Kidney (tissue), 14 donors: ENCODE results near the gene MAGEB16. TPM values are rescaled to one million over a fixed set of nuclear protein-coding genes. Genes with fewer than 3 reads are reported as not detected.

Source experiments
- DNase-seq, 5 donors: peaks; one replicate each; pipeline ENCODE4 v3.0.0-alpha.2; 2013 to 2020
- FAIRE-seq: peaks from 2 replicates; lab custom pipeline; 2012; peaks lifted over from hg19 to GRCh38; lab: Jason Lieb, UNC
- H3K27ac ChIP-seq, 2 donors: one replicate each; pipeline ENCODE4 v1.7.0; 2013; ENCODE audit warnings: low read depth in 2 of 2, low read length in 2 of 2, inconsistent platforms in 1 of 2
- H3K27me3 ChIP-seq: one replicate; pipeline ENCODE4 v1.7.1; 2013; ENCODE audit warnings: low read length, inconsistent platforms; ENCODE audit not compliant: control insufficient read depth, insufficient read depth
- H3K36me3 ChIP-seq, 3 donors: one replicate each; pipeline versions ENCODE4 v1.7.0 to v1.7.1; 2013; ENCODE audit warnings: low read length in 3 of 3, control low read depth in 1 of 3, inconsistent platforms in 1 of 3; ENCODE audit not compliant: insufficient read depth in 3 of 3, control insufficient read depth in 2 of 3
- H3K4me1 ChIP-seq, 3 donors: one replicate each; pipeline versions ENCODE4 v1.7.0 to v1.7.1; 2013; ENCODE audit warnings: low read length in 3 of 3, inconsistent platforms in 1 of 3, low read depth in 1 of 3; ENCODE audit not compliant: control insufficient read depth in 2 of 3, insufficient read depth in 2 of 3
- H3K4me3 ChIP-seq, 3 donors: one replicate each; pipeline versions ENCODE4 v1.7.0 to v1.8.1; 2013; ENCODE audit warnings: low read length in 3 of 3, control low read depth in 1 of 3, inconsistent platforms in 1 of 3
- H3K9ac ChIP-seq, 3 donors: one replicate each; pipeline versions ENCODE4 v1.7.0 to v1.7.1; 2013; ENCODE audit warnings: low read length in 3 of 3, control low read depth in 1 of 3, inconsistent platforms in 1 of 3
- H3K9me3 ChIP-seq, 3 donors: one replicate each; pipeline versions ENCODE4 v1.7.0 to v1.7.1; 2013; ENCODE audit warnings: low read length in 3 of 3, control low read depth in 1 of 3, inconsistent platforms in 1 of 3; ENCODE audit not compliant: control insufficient read depth in 2 of 3, insufficient read depth in 1 of 3
- CTCF ChIP-seq: IDR thresholded peaks from 3 replicates; pipeline ENCODE4 v1.5.1; 2012; ENCODE audit warnings: mild to moderate bottlenecking, moderate library complexity, borderline replicate concordance; ENCODE audit not compliant: insufficient read depth; ENCODE audit errors: extremely low read depth
- intact Hi-C: fragments of 100-400 bp; cut with DNase I; formaldehyde crosslinking; loops from one replicate; pipeline ENCODE4 v1.11.1; 2022
- polyA plus RNA-seq: library from polyadenylated mRNA; stranded (reverse); fragments of 350-450 nt; fragmentation: Illumina TruSeq; extraction: RNeasy Lipid Tissue Mini Kit (QIAGEN cat#74804); gene quantifications from one replicate; pipeline ENCODE4 v1.2.3, GENCODE V29; 2014; ENCODE audit warnings: low read depth, low replicate concordance; ENCODE audit not compliant: insufficient read depth
- total RNA-seq: library from RNA; stranded (reverse); fragmentation: NEBNext Ultra II Directional; extraction: Animal tissue kit (Norgen Biotek cat#: 25700); gene quantifications from one replicate; pipeline ENCODE4 v1.2.1, GENCODE V29; 2021
- donor health status: control.
- donor health status: control.
- donor health status: control.
- donor health status: control.
- donor health status: control.
- donor health status: DM: yes; HTN: yes; CAD: no.
- donor health status: Normal renal cell carcinoma (clear cell type).

MAGEB16 gene
- total and polyA plus RNA-seq, 2 donors from 2014 or later, result not detected

GRCh38 chrX:35819241-35819640 lies 21.1 kb downstream of the MAGEB16 start:
- no peak for DNase-seq
- no peak for FAIRE-seq
- H3K4me3 ChIP-seq, result no peak overlapping the region
- H3K27me3 ChIP-seq, result no peaks in the 10 kb centered on the region
- TF ChIP-seq CTCF, result no peak
- H3K36me3 ChIP-seq, result no peaks in the 10 kb centered on the region
- H3K4me1 ChIP-seq, result no peaks in the 10 kb centered on the region
- no peaks in the 10 kb centered on the region for H3K9me3 ChIP-seq
- no peak overlapping the region for H3K27ac ChIP-seq
- intact Hi-C loops, result no loop called here
- H3K9ac ChIP-seq, result no peak overlapping the region

GRCh38 chrX:35826503-35826902 lies 28.4 kb downstream of the MAGEB16 start:
- Histone ChIP-seq H3K36me3 (no peaks in the 10 kb centered on the region), H3K9me3 (no peaks in the 10 kb centered on the region), H3K4me3 (no peak overlapping the region), H3K27ac (no peak overlapping the region), H3K9ac (no peak overlapping the region), H3K4me1 (no peaks in the 10 kb centered on the region), H3K27me3 (no peaks in the 10 kb centered on the region)
- no peak for TF ChIP-seq CTCF
- FAIRE-seq (no peak), DNase-seq (no peak)
- intact Hi-C loops, result no loop called here

GRCh38 chrX:35829501-35829900 lies 31.4 kb downstream of the MAGEB16 start:
- no peaks in the 10 kb centered on the region for H3K36me3 ChIP-seq
- FAIRE-seq (no peak), DNase-seq (peak in 1 of 5 donors; percentile 22)
- H3K4me1 ChIP-seq, result no peaks in the 10 kb centered on the region
- intact Hi-C loops, result no loop called here
- H3K9ac ChIP-seq, result no peak overlapping the region
- H3K27me3 ChIP-seq, result no peaks in the 10 kb centered on the region
- TF ChIP-seq CTCF, result no peak
- no peak overlapping the region for H3K4me3 ChIP-seq
- H3K9me3 ChIP-seq, result no peaks in the 10 kb centered on the region
- no peak overlapping the region for H3K27ac ChIP-seq

- no peak for TF ChIP-seq CTCF
- Histone ChIP-seq H3K4me3 (no peak overlapping the region), H3K4me1 (no peaks in the 10 kb centered on the region), H3K9me3 (no peaks in the 10 kb centered on the region), H3K36me3 (no peaks in the 10 kb centered on the region), H3K27ac (no peak overlapping the region), H3K9ac (no peak overlapping the region), H3K27me3 (no peaks in the 10 kb centered on the region)
- intact Hi-C loops, result no loop called here
- FAIRE-seq (no peak), DNase-seq (no peak)
Measured at GRCh38 chrX:35841872-35842271, 43.7 kb downstream of the MAGEB16 start.
